GM19468 (cell line): ENCODE data around the gene FBXO9.
"Not testable (repeated sequence)": the region's sequence is repeated elsewhere in the genome, so short reads cannot be mapped to it uniquely, and the experiment has no call there.

Experiments
- ATAC-seq: cut with Tn5 transposase; IDR thresholded peaks from one replicate; pipeline ENCODE4 v1.9.1; 2021; ENCODE audit warnings: mild to moderate bottlenecking, moderate library complexity, moderate number of reproducible peaks; ENCODE audit not compliant: unreplicated experiment; ENCODE audit errors: extremely low read depth

FBXO9 gene

DNA sequence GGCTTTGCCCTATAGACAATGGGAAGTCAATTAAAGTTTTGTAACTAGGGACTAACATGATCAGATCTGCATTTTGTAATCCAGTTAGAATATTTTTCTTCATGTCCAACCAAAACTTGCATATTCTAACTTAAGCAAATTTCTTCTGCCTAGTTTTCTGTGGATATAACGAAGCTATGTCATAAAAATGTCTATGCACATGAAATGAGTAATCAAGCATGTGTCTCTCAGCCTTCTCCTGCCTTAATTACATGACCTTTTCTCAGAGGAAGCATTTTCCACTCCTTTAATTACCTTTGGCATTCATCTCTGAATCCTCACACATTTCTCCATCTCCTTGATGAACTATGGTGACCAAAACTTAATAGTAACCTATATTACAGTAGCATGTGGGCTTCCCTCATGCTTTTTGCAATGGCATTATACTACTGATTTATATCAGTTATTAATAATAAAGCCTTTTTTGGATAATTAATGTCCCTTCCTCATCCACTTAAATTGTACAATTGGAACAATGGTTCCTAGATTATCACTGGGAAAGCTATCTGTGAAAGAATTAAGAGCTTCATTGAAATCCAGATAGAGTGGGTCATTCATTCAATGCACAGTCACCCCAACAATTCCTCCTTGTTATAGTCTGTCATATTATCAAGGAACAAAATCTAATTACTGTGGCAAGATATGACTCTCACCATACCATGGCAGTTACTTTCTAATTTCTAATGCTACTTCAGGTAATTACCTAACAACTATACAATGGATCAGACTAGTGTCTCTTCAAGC is 19.1 kb upstream of the FBXO9 start:
- no peak for ATAC-seq

DNA sequence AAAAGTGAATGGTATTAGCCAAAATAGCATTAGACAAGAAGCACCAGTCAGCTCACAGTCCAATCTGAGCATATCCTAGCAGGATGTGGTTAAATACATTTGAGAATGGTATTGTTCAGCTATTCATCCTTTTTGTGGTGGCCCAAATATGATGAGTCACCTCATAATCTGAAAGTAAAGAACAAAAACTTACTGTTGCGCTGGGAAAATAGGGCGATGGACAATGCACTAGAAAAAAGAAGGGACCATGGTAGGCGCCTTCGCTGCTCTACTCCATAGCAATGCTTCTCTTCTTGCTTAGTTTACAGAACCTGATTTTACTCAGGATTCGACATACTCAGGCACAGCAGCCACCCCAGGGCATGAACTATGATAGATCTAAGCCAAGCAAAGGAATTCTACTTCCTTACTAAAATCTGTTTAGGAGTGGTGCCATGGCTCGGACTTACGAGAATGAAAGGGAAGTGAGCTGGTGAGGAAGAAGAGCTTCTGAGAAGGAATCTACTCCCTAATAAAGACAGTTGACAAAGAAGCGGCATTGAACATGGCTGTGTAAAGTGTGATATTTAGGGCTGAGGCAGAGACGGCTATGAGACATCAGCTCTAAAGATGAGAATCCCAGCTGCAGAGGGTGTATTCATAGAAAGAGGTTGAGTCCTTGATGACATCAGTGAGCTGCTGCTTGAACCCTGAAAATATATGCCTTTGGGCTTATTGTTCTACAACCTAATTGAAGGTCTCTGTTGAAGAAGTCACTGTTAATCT is 16.6 kb upstream of the FBXO9 start:
- ATAC-seq: peak; percentile 35

DNA sequence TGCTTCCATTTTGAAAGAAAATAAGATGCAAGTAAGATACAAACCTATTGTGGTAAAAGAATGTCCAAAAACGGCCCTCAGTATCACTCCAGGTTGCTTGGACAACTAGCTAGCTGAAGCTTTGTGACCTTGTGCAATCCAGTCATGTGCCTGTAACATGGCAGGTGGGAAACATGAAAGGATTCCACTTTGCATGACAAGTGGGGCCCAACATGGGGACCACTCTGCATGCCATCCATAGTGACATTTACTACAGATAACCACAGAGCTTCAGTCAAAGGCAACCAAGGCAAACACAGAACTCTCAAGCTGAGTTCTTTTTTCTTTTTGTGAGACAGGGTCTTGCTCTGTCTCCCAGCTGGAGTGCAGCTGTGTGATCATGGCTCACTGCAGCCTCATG is 15.8 kb upstream of the FBXO9 start:
- ATAC-seq: no peak

DNA sequence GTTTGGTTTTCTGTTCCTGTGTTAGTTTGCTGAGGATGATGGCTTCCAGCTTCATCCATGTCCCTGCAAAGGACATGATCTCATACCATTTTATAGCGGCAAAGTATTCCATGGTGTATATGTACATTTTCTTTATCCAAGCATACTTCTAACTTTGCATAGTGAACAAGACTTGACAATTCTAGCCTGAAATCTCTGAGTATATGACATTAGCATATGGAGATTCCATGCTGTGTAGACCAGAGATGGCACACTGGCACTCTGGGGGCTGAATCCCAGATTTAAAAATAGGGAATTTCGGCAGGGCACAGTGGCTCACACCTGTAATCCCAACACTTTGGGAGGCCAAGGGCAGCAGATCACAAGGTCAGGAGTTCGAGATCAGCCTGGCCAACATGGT is 13.1 kb upstream of the FBXO9 start:
- not testable (repeated sequence) for ATAC-seq

DNA sequence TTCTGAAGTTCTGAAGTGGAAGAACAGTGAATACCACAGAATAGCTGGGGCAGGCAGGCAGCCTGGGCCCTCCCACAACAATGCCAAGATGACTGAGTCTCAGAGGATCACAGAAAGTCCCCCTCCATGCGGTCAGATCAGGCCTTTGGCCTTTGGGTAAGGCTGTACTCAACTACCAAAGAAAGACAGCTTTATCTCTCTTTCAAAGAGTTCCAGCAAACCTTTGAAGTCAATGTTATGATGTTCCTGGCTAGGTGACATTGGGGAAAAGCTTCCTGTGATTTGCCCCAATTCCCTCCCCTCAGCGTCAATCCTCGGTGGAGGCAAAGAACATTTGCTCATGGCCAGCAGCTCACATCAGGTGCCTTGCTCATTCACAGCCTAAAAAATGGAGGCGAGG is 10.7 kb upstream of the FBXO9 start:
- no peak for ATAC-seq

DNA sequence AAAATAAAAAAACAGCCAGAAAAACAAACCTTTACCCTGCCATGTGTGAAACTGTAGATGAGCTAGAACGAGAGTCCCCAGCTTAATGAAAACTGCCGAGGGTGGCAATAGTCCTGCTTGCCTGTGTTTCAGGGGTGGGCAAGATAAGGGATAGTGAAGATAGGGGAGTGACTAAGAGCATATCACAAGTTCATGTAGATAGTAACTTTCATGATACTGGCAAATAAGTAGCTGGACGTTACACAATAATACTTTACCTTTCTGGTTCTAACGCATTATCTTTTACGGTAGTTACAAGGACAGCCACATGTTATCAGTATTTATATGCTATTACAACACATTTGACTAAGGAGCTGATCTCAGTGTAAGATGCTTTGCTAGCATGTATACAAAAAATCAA is 9.3 kb upstream of the FBXO9 start:
- ATAC-seq: no peak

DNA sequence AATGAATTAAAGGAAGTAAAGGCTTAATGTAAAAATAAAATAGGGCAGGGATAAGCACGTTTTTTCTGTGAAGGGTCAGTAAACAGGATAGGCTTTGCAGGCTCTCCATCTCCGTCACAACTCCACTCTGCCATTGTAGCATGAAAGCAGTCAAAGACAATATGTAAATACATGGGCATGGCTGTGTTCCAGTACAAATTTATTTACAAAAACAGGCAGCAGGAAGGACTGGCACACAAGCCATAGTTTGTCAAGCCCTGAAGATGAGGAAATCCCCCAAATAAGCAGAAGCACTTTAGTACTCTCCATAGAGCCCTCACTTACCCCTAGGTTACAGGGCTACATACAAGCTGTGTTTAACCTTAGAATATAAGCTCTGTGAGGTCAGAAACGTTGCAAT is 8.9 kb upstream of the FBXO9 start:
- no peak for ATAC-seq

DNA sequence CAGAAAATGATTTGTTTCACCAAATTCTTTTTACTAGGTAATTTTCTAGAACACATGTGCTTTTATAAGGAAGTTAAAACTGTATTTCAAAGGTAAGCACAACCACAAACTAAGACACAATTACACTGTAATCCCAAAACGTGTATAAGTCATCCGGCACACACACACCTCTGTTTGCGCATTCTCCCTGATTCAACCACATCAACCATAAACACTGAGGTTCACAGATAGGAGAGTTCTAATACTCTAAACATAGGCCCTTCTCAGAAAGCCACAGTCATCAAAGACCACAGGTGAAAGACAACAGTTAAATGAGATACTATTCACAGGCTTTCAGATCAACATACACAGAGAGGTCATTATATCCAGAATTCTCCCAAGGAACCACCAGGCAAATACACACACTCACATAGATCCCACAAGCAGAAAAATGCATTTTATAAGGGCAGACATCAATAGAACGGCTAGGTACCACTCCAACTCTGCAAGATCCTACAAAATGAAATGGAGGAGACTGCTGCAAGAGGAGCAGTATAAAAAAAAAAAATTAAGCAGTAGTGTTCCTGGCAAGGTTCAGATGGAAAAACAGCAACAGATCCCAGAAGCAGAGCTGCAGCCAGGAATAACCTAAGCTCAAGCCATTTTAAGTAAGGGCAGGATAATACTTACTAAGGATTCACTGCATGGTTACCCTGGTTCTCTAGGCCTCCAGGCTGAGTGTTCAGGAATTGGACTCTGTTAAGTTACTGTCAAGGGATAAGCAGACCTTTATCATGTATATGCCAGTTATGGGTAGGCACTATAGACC is 6.6 kb upstream of the FBXO9 start:
- ATAC-seq: no peak

DNA sequence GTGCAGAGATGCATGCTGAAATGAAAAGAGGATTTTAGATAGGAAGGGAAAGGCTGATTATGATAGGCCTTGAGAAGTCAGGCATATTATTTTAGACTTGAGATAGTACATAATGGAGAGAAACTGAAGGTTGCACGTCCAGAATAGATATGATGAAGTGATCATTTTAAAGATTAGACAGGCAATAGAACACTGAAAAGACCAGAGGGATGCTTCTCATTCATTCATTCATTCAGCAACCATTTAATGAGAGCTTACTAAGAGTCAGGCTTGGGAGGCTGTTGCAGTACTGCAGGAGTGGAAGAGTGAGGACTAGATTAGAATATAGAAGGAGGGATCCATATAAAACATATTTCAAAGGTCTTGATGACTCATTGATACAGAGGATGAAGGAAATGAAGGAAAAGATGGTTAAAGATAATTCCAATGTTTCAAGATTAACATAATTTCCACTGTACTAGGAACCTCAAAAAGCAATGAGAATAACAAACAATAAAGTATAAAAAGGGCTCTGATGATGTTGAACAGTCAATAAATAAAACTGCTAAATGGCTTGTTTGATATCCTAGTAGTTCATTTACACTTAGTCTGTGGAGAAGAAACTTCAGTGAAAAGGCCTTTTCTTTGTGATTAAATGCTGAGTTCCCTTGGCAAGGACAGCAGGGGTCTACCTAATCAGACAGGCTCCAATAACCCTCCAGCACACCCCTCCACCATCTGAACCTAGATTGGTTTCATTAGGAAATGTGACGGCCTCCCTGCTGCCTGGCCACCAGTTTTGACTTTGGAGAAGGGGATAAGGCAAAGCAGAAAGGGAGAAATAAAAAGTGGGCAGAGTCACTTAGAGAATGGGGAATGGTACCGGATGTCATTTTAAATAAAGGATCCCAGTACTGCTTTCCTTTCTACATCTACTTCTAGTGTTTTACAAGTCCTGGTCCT is 5.3 kb upstream of the FBXO9 start:
- ATAC-seq: no peak

DNA sequence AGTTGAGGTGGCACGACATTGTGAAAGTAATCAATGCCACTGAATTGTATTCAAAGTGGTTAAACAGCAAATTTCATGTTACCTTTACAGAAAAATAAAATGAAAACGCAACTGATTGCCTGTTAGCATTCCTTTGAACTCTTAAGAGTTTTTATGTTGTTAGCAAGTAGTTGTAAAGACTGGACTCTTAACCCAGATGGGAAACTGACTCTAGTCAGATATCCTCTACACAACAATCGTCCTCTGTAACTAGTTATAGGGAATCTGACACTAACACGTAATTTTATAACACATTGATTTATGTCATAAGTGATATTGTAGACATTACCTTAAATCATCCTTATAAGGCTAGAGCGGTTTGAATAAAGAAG is 3.0 kb upstream of the FBXO9 start:
- ATAC-seq: no peak

DNA sequence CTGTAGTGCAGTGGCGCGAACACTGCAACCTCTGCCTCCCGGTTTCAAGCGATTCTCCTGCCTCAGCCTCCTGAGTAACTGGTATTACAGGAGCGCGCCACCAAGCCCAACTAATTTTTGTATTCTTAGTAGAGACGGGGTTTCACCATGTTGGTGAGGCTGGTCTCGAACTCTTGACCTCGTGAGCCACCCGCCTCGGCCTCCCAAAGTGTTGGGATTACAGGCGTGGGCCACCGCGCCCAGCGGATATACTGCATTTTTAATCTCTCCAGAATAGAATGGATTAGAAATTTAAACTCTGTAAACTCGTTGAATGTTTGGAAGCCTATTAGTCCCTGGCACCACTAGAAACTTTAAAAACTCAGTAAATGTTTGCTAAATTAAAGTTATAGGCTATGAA is 949 bp upstream of the FBXO9 start:
- not testable (repeated sequence) for ATAC-seq

DNA sequence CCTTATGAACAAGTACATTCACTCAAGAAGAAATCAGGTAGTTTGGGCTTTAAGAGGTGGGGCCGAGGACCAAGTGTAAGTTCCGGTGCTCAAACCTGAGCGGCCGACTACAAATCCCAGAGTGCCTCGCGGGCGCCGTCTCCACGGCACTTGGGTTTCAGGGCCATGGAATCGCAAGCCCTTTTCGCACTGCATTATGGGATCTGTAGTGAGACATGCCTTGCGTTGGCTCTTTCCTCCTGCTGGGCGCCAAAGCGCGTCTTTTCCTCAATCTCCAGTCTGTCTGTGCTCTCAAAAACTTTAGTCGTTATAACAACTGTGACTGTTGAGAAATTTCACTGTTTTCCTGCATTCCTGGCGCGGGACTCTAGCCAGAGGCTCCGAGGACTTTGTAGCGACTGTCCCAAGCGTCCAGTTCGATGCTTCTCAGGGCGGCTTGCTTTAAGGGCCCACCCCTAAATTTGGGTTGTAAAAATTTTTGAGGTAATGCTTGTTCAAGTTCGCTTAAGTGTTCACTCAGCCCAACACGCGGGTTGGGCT is 408 bp upstream of the FBXO9 start:
- peak; percentile 69 for ATAC-seq

DNA sequence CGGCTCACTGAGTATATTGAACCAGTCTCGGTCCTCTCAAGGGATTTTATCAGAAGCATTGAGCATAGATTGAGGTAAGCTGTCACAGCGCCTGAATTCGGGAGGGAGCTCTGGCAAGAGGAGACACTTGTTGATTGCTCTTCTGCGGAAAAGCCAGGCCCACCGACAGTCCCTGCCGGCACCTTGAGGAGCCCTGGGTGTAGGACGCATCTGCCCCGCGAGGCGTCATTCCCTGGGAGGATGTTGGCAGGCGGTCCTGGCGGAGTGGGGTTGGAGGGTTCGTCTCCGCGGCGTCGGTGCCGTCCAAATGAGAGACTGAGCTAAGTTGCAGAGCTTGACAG is 843 bp downstream of the FBXO9 start:
- ATAC-seq: no peak

DNA sequence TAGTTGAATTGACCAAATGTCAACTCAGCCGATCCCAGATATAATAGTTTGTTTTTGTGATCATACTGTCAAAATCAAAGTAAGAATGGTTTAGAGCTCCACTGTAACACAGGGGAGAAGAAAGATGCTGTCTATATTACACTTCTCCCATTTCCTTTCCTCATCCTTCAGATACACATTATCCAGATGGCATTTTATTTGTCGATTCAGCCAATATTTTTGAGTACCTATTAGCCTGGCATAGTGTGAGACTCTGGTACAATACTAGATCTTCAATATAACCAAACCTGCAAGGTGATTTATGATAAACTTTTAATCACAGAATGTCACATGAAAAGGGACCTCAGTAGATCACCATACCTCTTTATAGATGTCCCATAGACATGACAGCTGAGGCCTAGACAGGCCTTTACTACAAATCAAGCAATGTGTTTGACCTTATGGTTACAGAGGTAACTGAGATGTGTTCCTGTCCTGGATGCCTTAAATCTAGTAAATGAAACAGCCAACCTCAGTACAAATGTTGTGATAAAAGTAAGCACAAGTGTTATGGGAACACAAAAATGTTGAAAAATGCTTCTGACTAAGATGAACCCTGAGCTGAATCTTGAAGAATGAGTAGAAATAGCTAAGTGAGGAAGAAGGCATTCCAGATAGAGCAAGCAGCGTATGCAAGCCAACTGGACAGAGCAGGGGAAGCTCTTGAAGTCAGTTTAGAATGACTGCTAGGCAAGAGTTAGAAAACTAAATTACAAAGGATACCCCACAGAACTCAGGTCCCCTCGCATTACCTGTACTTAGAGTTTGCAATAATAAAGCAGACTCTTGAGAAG is 1.9 kb downstream of the FBXO9 start:
- ATAC-seq: no peak

DNA sequence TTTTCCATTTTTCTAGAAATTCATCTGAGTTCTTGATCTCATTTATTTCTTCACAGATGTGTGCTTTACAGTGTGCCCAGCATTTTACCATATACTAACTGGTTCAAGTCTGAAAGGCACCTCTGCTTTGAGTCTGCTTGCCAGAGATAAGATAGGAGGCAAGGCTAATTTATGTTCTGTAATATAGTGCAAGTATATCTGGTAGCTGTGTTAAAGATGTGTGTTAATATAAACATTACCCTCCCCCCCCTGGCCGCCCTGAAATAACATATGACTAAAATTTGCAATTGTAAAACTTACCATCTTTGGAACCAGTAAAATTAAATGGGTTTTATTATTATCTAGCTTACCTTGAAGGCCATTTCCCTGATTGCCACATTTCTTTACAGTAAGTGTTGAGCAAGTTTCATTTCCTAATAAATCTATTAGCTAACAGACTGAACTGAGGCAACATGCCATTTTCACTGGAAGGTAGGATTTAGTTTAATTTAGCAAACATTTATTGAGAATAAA is 2.7 kb downstream of the FBXO9 start:
- ATAC-seq: no peak

DNA sequence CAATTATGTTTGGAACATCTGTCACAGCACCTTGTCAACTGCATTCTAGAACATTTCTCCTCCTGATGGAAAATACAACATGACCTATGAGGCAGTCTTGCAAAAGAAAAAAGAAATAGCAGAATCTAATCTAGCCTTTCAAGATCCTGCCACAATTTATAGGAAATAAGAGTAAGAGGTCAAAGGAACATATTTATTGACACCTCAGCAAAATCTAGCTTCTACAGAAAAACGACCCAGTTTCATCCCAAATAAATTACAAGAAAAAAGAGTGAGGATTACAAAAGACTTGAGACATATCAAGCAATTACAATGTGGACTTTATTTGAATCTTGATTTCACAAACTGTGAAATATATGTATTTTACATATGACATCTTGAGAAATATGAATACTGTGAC is 4.2 kb downstream of the FBXO9 start:
- ATAC-seq: no peak

DNA sequence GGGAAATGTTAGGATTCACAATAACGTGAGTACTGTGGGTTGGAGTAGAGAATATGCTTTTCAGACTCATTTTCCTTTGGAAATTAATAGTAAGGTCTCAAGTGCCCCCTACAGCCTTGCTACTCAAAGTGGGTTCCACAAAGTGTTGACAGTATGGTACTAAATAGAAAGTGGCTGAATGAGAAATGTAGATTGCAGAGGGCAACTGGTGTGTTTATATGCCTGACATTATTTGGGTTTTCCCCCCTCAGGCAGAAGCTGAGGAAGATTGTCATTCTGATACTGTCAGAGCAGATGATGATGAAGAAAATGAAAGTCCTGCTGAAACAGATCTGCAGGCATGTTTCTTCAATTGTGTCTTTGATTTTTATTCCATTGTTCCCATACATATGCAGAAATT is 5.6 kb downstream of the FBXO9 start:
- no peak for ATAC-seq

DNA sequence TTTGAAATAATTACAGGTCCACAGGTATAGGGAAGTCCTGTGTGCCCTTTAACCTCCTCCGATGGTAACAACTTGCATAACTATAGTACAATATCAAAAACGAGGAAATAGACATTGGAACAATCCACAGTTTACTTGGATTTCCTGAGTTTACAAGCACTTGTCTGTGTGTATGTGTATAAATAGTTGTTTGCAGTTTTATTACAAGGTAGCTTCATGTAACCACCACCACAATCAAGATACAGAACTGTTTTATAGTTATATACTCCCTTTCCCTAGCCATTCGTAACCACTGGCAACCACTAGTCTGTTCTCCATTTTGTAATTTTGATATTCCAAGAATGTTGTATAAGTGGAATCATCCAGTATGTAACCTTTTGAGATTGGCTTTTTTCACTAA is 9.1 kb downstream of the FBXO9 start:
- ATAC-seq: no peak

DNA sequence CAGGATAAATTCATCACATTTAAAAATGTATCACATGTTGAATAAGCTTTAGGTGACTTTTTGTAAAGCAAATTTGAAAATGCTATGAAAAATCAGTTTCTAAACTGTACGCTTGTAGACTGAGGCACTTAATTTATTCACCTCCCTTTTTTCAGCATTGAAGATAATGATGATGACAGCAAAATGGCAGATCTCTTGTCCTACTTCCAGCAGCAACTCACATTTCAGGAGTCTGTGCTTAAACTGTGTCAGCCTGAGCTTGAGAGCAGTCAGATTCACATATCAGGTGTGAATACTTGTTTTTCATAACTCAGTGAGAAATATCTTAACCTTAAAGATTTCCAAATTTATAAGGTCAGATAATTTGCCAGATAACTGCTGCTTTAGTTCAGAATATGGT is 15.6 kb downstream of the FBXO9 start:
- ATAC-seq: no peak
